Lung (tissue), 12 donors: ENCODE results near the gene LTB4R. TPM values are rescaled to one million over a fixed set of nuclear protein-coding genes. Genes with fewer than 3 reads are reported as not detected.

Source experiments
- ATAC-seq: fragments of 200-7000 bp; cut with Tn5 transposase; one replicate; pipeline ENCODE4 v1.9.1; 2020; ENCODE audit warnings: moderate number of reproducible peaks; ENCODE audit not compliant: insufficient read depth, low FRiP score
- DNase-seq, 3 donors: peaks; one replicate each; pipeline ENCODE4 v3.0.0-alpha.2; 2013 to 2017
- H3K27ac ChIP-seq, 2 donors: one replicate each; pipeline ENCODE4 v1.5.1; 2013; ENCODE audit warnings: mild to moderate bottlenecking in 2 of 2, moderate library complexity in 2 of 2, control low read depth in 1 of 2, inconsistent platforms in 1 of 2, low read depth in 1 of 2, low read length in 1 of 2
- H3K27me3 ChIP-seq, 3 donors: one replicate each; pipeline ENCODE4 v1.5.1; 2013; ENCODE audit warnings: low read length in 2 of 3; ENCODE audit not compliant: control insufficient read depth in 3 of 3, insufficient read depth in 3 of 3
- H3K36me3 ChIP-seq, 4 donors: one replicate each; pipeline ENCODE4 v1.5.1; 2013; ENCODE audit warnings: low read length in 4 of 4, mild to moderate bottlenecking in 1 of 4, moderate library complexity in 1 of 4; ENCODE audit not compliant: control insufficient read depth in 4 of 4, insufficient read depth in 4 of 4
- H3K4me1 ChIP-seq, 5 donors: one replicate each; pipeline ENCODE4 v1.5.1; 2013; ENCODE audit warnings: low read length in 5 of 5, mild to moderate bottlenecking in 2 of 5, moderate library complexity in 1 of 5; ENCODE audit not compliant: control insufficient read depth in 5 of 5, insufficient read depth in 5 of 5
- H3K4me3 ChIP-seq: one replicate; pipeline ENCODE4 v1.5.1; 2013; ENCODE audit warnings: mild to moderate bottlenecking, control low read depth, moderate library complexity
- H3K9ac ChIP-seq, 2 donors: one replicate each; pipeline ENCODE4 v1.5.1; 2013; ENCODE audit warnings: low read length in 2 of 2, control low read depth in 1 of 2; ENCODE audit not compliant: insufficient read depth in 1 of 2
- H3K9me3 ChIP-seq, 4 donors: one replicate each; pipeline ENCODE4 v1.5.1; 2013; ENCODE audit warnings: low read length in 3 of 4, mild to moderate bottlenecking in 1 of 4, moderate library complexity in 1 of 4; ENCODE audit not compliant: control insufficient read depth in 4 of 4, insufficient read depth in 3 of 4
- WGBS, 2 donors: extraction: QIAGEN DNeasy Blood & Tissue Kit; methylation state at CpG; one replicate each; pipeline ENCODE4 v1.1.7; 2013; 5-methylcytosine and 5-hydroxymethylcytosine counted together
- polyA plus RNA-seq, 2 donors: library from polyadenylated mRNA; stranded (reverse); fragments of 200-250 nt; gene quantifications; one replicate each; pipeline ENCODE4 v1.2.1, GENCODE V29; 2013
- total RNA-seq, 2 donors: library from RNA; depleted of rRNA in 1 of 2; stranded (reverse); fragments of >200 nt in 1 of 2; gene quantifications; one replicate each; pipeline ENCODE4 v1.2.1, GENCODE V29; 2014 to 2021
- TF ChIP-seq, protein P1 (sequence below): IDR thresholded peaks from 2 replicates; pipeline ENCODE4 v1.5.1; 2012; ENCODE audit warnings: mild to moderate bottlenecking; ENCODE audit errors: control extremely low read depth, extremely low read depth
- donor health status: control.
- donor health status: control.
- donor health status: Bipolar disorder and iron deficiency.
- donor health status: healthy.
- donor health status: DM: yes; HTN: yes; CAD: no.

LTB4R gene
- total and polyA plus RNA-seq, 4 donors: 4.4 to 47.0 (median 11.0) TPM

DNA sequence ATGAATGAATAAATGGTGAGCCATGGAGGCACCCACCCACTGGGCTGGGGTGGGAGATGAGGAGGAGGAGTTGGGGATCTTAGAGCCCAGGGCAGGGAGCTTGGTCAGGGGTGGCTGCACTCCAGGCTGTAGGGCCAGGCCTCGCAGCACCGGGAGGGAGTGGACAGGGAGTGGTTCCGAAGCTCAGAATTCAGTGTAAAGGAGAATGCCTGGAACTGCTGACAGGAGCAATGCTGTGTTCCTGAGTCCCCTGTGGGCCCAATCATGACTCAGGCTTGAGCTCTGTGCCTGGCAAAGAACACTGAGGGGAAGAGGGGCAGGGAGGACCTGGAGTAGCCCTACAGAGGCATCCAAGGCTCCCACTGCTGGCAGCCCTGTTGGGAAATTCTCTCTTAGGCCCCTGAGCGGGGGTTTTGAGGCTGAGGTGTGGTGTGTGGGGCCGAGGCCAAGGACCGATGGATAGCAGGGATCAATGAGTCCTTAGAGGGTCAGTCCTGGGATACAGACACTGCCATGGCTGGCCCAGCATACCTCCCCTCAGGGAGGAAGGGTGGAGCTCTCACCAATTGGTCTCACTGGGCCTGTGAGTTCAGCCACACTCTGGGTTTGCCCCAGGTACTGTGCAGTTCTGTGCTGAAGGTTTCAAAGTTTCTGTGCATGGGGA lies 30.4 kb upstream of the LTB4R start:
- TF ChIP-seq, protein P1, sequence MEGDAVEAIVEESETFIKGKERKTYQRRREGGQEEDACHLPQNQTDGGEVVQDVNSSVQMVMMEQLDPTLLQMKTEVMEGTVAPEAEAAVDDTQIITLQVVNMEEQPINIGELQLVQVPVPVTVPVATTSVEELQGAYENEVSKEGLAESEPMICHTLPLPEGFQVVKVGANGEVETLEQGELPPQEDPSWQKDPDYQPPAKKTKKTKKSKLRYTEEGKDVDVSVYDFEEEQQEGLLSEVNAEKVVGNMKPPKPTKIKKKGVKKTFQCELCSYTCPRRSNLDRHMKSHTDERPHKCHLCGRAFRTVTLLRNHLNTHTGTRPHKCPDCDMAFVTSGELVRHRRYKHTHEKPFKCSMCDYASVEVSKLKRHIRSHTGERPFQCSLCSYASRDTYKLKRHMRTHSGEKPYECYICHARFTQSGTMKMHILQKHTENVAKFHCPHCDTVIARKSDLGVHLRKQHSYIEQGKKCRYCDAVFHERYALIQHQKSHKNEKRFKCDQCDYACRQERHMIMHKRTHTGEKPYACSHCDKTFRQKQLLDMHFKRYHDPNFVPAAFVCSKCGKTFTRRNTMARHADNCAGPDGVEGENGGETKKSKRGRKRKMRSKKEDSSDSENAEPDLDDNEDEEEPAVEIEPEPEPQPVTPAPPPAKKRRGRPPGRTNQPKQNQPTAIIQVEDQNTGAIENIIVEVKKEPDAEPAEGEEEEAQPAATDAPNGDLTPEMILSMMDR: no peak
- DNase-seq: no peak
- Histone ChIP-seq H3K27ac (peak overlapping the region in 1 of 2 donors; percentile 56), H3K36me3 (no peaks in the 10 kb centered on the region), H3K9me3 (no peaks in the 10 kb centered on the region), H3K9ac (no peak overlapping the region), H3K4me1 (peaks cover 0 to 5% (median 0%) of the 10 kb centered on the region in 5 donors), H3K4me3 (no peak overlapping the region), H3K27me3 (no peaks in the 10 kb centered on the region)
- ATAC-seq: no peak
- WGBS, 2 donors: 84 to 96% methylated on average over 6 of the region's 6 CpGs

DNA sequence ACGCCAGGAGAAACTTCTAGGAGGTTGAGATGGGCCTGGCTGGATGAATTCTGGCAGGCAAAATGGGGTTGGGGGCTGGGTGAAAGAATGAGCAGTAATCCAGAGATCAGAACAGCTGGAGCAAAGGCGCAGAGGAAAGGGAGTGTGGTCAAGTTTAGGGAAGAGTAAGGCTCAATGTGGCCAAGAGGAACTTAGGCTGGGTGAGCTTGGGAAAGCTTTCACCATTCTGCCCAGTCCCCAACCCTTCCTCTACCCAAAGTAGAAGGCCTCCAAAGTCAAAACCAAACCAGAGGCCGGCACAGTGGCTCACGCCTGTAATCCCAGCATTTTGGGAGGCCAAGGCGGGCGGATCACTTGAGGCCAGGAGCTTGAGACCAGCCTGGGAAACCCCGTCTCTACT lies 29.7 kb upstream of the LTB4R start:
- H3K27ac ChIP-seq: no peak overlapping the region

DNA sequence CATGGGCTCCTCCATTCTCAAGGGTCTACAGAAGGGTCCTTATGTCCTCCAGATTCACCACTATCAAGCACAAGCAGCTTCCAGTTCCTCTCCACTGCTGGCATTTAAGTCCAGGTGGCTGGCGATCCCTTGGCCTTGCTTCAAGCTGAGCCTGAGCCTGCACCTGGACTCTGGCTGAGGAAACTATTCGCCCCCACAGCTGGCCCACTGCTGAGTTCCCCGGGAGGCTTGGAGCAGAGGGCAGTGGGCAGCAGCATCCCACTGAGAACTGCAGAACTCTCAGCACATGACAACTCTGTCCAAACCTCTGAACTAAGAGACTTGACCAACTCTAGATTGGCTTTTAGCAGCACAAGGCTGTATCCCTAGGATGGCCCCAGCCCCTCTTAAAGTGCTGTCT lies 28.6 kb upstream of the LTB4R start:
- H3K27me3 ChIP-seq: no peaks in the 10 kb centered on the region
- H3K36me3 ChIP-seq: no peaks in the 10 kb centered on the region
- 75 to 81% methylated on average over 3 of the region's 3 CpGs for WGBS, 2 donors
- peaks cover 0 to 5% (median 0%) of the 10 kb centered on the region in 5 donors for H3K4me1 ChIP-seq
- no peak for DNase-seq
- ATAC-seq: no peak
- no peak overlapping the region for H3K9ac ChIP-seq
- no peaks in the 10 kb centered on the region for H3K9me3 ChIP-seq
- peak overlapping the region in 1 of 2 donors; percentile 22 for H3K27ac ChIP-seq
- no peak overlapping the region for H3K4me3 ChIP-seq
- TF ChIP-seq, protein P1: no peak

More for the DNA sequence above, 29.7 kb upstream of the LTB4R start:
- Histone ChIP-seq H3K36me3 (no peaks in the 10 kb centered on the region), H3K4me3 (no peak overlapping the region), H3K4me1 (peaks cover 0 to 5% (median 0%) of the 10 kb centered on the region in 5 donors), H3K27me3 (no peaks in the 10 kb centered on the region), H3K9ac (no peak overlapping the region), H3K9me3 (no peaks in the 10 kb centered on the region)
- no peak for DNase-seq
- 71 to 83% methylated on average over 7 of the region's 7 CpGs for WGBS, 2 donors
- TF ChIP-seq, protein P1: no peak
- ATAC-seq: no peak
